Measurements from ENCODE around the gene PCDHGB4. TPM values are rescaled to one million over a fixed set of nuclear protein-coding genes. Genes with fewer than 3 reads are reported as not detected.
"Not testable (repeated sequence)": the region's sequence is repeated elsewhere in the genome, so short reads cannot be mapped to it uniquely, and the experiment has no call there.

Gene PCDHGB4
- total RNA-seq, result under 1 TPM; 0.08 to 0.10 TPM
- 0 to 0.30 reads per million in 2 donors for total RNA-seq

DNA sequence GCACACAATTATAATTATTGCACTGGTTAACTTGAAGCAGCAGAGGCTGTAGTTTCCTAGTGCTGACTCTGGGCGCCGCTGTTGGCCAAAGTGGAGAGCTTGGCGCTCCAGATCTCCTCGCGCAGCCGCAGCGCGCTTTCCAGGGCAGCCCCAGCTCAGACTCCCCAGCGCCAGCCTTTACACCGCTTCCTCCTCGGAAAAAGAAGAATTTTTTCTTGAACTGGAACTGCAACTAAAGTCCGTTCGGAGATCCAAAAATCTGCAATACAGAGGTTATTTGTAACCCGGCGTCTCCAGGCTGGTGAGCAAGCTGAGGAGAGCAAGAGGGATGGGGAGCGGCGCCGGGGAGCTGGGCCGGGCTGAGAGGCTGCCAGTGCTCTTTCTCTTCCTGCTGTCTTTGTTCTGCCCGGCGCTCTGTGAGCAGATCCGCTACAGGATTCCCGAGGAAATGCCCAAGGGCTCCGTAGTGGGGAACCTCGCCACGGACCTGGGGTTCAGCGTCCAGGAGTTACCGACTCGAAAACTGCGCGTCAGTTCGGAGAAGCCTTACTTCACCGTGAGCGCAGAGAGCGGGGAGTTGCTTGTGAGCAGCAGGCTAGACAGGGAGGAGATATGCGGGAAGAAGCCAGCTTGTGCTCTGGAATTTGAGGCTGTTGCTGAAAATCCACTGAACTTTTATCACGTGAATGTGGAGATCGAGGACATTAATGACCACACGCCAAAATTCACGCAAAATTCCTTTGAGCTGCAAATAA, at the start of gene PCDHGB4:
Gene PCDHGB4, plus strand, starts transcription at position 142 of the 755 bp plus-strand sequence. Its CDS starts 187 bp downstream, at position 329.
- not testable (repeated sequence) for H3K4me1 Mint-ChIP-seq; DNase-seq; H3K36me3 Mint-ChIP-seq (ENCODE audit: low read depth); H3K27ac Mint-ChIP-seq
- ATAC-seq, result peak; percentile 75
- H3K9me3 ChIP-seq (ENCODE audit: control insufficient read depth, low read length, poor library complexity, severe bottlenecking), result peaks cover 24% of the 10 kb centered on the region
- H3K4me3 Mint-ChIP-seq, result peak within 1 kb of the TSS; percentile 53
- H3K27me3 Mint-ChIP-seq, result peaks cover 51% of the 10 kb centered on the region

DNA sequence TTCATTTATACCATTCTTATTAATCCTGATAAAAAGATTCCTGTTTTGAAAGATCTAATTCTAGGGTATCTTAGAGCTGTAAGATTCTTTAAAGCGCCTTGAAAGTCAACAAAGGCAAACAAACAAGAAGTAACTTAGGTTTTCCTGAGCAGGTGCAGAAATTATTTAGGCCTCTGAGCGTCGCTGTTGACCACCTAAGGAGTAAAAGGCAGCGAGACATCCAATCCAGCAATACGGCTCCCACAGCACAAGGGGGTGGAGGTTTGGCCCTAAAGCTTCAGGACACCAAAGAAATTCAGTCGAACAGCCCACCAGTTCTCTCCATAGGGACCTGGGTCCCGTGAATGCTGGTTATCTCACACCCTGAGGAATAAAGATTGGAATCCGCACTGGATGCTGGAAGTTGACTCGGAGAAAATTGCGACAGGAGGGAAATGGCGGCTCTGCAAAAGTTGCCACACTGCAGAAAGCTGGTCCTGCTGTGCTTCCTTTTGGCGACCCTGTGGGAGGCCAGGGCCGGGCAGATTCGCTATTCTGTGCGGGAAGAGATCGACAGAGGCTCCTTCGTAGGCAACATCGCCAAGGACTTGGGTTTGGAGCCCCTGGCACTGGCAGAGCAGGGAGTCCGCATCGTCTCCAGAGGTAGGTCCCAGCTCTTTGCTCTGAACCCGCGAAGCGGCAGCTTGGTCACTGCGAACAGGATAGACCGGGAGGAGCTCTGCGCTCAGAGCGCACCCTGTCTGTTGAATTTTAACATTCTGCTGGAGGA, 48.8 kb upstream of the PCDHGB4 start, which contains the start of gene PCDHGA2:
Gene PCDHGA2, plus strand, starts transcription at position 223 of the 769 bp plus-strand sequence.
- DNase-seq, result no peak
- Mint-ChIP-seq H3K4me1 (no peaks in the 10 kb centered on the region), H3K27ac (no peak within 1 kb of the TSS), H3K4me3 (no peak within 1 kb of the TSS), H3K36me3 (ENCODE audit: low read depth) (peaks cover 3% of the 10 kb centered on the region), H3K27me3 (peaks cover 12% of the 10 kb centered on the region)
- peaks cover 22% of the 10 kb centered on the region for H3K9me3 ChIP-seq (ENCODE audit: control insufficient read depth, low read length, poor library complexity, severe bottlenecking)
- ATAC-seq, result no peak

DNA sequence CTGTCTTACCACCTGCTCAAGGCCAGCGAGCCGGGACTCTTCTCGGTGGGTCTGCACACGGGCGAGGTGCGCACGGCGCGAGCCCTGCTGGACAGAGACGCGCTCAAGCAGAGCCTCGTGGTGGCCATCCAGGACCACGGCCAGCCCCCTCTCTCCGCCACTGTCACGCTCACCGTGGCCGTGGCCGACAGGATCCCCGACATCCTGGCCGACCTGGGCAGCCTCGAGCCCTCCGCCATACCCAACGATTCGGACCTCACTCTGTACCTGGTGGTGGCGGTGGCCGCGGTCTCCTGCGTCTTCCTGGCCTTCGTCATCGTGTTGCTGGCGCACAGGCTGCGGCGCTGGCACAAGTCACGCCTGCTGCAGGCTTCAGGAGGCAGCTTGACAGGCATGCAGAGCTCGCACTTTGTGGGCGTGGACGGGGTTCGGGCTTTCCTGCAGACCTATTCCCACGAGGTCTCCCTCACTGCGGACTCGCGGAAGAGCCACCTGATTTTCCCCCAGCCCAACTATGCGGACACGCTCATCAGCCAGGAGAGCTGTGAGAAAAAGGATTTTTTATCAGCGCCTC, 46.6 kb upstream of the PCDHGB4 start:
- H3K4me1 Mint-ChIP-seq, result not testable (repeated sequence)

DNA sequence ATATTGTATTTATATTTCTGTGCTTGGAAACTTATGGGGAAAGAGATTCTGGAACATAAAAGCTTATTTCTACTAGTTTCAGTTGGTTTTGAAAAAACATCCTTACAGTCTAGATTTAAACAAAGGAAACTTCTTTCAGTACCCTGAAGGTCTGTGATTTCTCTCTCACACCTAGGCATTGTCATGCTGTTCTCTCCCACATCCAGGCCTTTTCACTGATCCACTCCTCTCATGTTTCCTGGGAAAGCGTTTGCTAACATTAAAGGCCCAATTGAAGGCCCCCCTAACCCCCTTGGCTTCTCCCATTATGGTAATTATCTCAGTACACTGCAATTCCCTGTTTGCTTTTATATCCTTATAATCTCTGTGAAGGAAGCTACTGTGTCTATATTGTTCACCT, 44.7 kb upstream of the PCDHGB4 start:
- peaks cover 25% of the 10 kb centered on the region for H3K9me3 ChIP-seq (ENCODE audit: control insufficient read depth, low read length, poor library complexity, severe bottlenecking)
- Mint-ChIP-seq H3K4me1 (no peaks in the 10 kb centered on the region), H3K36me3 (ENCODE audit: low read depth) (peaks cover 2% of the 10 kb centered on the region), H3K27ac (no peak overlapping the region), H3K27me3 (peaks cover 11% of the 10 kb centered on the region), H3K4me3 (no peak overlapping the region)
- no peak for ATAC-seq
- no peak for DNase-seq

More for the DNA sequence above, 46.6 kb upstream of the PCDHGB4 start:
- peaks cover 11% of the 10 kb centered on the region for H3K27me3 Mint-ChIP-seq
- H3K27ac Mint-ChIP-seq; H3K36me3 Mint-ChIP-seq (ENCODE audit: low read depth); ATAC-seq; DNase-seq; H3K4me3 Mint-ChIP-seq: not testable (repeated sequence)
- peaks cover 28% of the 10 kb centered on the region for H3K9me3 ChIP-seq (ENCODE audit: control insufficient read depth, low read length, poor library complexity, severe bottlenecking)

DNA sequence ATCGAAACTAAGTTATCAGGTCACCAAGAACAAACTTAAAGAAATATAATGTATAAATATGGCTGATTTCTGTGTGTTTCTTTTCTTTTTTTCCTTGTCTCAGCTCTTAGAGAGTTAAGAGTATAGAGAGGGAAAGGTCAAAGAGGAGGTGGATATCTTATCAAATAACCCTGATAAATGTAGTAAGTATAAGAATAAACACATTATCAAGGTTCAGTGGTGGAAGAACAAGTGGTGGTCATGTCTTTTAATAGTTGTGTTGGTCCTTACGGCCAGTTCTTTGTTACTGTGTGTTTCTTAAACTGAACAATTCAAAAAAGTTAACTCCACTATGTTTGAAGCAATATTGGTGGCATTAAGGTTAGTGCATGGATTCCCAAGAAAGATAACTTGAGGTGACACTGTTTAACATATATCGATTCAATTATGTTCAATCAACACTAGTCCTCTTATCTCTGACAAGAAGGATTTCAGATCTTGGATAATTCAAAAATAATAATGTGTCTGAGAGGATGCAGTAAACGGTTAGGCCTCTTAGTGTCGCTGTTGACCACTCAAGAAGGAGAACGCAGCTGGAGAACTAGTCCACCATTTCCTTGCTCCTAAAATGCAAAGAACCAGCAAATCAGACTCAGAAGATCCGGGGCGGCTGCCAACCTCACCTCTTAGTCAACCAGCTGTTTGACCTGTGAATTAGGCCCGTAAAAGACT, 44.1 kb upstream of the PCDHGB4 start, which contains the start of gene PCDHGA3:
Gene PCDHGA3, plus strand, starts transcription at position 588 of the 711 bp plus-strand sequence. CDS start 205 bp downstream, outside the sequence.
- H3K27me3 Mint-ChIP-seq, result peaks cover 9% of the 10 kb centered on the region
- H3K4me3 Mint-ChIP-seq, result peak within 1 kb of the TSS; percentile 58
- no peaks in the 10 kb centered on the region for H3K4me1 Mint-ChIP-seq
- ATAC-seq (no peak), DNase-seq (no peak)
- H3K36me3 Mint-ChIP-seq (ENCODE audit: low read depth), result peaks cover 2% of the 10 kb centered on the region
- no peak within 1 kb of the TSS for H3K27ac Mint-ChIP-seq
- H3K9me3 ChIP-seq (ENCODE audit: control insufficient read depth, low read length, poor library complexity, severe bottlenecking), result peaks cover 25% of the 10 kb centered on the region

DNA sequence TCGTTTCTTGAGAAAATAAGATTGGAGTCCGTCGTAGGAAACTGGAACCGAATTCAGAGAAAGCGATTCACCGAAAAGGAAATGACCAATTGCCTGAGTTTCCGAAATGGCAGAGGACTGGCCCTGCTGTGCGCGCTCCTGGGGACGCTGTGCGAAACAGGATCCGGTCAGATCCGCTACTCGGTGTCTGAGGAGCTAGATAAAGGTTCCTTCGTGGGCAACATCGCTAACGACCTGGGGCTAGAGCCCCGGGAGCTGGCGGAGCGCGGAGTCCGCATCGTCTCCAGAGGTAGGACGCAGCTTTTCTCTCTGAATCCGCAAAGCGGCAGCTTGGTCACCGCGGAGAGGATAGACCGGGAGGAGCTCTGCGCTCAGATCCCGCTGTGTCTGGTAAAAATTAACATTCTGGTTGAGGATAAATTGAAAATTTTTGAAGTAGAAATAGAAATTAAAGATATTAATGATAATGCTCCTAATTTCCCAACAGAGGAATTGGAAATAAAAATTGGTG, 43.5 kb upstream of the PCDHGB4 start:
- H3K27me3 Mint-ChIP-seq, result peaks cover 4% of the 10 kb centered on the region
- no peaks in the 10 kb centered on the region for H3K4me1 Mint-ChIP-seq
- DNase-seq (no peak), ATAC-seq (no peak)
- peaks cover 2% of the 10 kb centered on the region for H3K36me3 Mint-ChIP-seq (ENCODE audit: low read depth)
- peak overlapping the region; percentile 58 for H3K4me3 Mint-ChIP-seq
- no peak overlapping the region for H3K27ac Mint-ChIP-seq
- peaks cover 19% of the 10 kb centered on the region for H3K9me3 ChIP-seq (ENCODE audit: control insufficient read depth, low read length, poor library complexity, severe bottlenecking)

DNA sequence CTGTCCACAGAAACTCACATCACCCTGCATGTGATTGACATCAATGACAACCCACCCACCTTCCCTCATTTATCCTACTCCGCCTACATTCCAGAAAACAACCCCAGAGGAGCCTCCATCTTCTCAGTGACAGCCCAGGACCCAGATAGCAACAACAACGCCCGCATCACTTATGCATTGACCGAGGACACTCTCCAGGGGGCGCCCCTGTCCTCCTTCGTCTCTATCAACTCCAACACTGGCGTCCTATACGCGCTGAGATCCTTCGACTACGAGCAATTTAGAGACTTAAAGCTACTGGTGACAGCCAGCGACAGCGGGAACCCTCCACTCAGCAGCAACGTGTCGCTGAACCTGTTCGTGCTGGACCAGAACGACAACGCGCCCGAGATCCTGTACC, 42.2 kb upstream of the PCDHGB4 start:
- peaks cover 9% of the 10 kb centered on the region for H3K9me3 ChIP-seq (ENCODE audit: control insufficient read depth, low read length, poor library complexity, severe bottlenecking)
- Mint-ChIP-seq H3K4me1 (no peaks in the 10 kb centered on the region), H3K27ac (no peak overlapping the region), H3K36me3 (ENCODE audit: low read depth) (peaks cover 2% of the 10 kb centered on the region), H3K27me3 (peaks cover 10% of the 10 kb centered on the region), H3K4me3 (no peak overlapping the region)
- DNase-seq, result no peak
- no peak for ATAC-seq

DNA sequence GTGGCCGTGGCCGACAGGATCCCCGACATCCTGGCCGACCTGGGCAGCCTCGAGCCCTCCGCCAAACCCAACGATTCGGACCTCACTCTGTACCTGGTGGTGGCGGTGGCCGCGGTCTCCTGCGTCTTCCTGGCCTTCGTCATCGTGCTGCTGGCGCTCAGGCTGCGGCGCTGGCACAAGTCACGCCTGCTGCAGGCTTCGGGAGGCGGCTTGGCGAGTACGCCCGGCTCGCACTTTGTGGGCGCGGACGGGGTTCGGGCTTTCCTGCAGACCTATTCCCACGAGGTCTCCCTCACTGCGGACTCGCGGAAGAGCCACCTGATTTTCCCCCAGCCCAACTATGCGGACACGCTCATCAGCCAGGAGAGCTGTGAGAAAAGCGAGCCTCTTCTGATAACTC, 41.5 kb upstream of the PCDHGB4 start:
- peaks cover 13% of the 10 kb centered on the region for H3K9me3 ChIP-seq (ENCODE audit: control insufficient read depth, low read length, poor library complexity, severe bottlenecking)
- H3K27me3 Mint-ChIP-seq, result peaks cover 10% of the 10 kb centered on the region
- H3K4me3 Mint-ChIP-seq; H3K27ac Mint-ChIP-seq; H3K4me1 Mint-ChIP-seq; H3K36me3 Mint-ChIP-seq (ENCODE audit: low read depth); ATAC-seq; DNase-seq: not testable (repeated sequence)

DNA sequence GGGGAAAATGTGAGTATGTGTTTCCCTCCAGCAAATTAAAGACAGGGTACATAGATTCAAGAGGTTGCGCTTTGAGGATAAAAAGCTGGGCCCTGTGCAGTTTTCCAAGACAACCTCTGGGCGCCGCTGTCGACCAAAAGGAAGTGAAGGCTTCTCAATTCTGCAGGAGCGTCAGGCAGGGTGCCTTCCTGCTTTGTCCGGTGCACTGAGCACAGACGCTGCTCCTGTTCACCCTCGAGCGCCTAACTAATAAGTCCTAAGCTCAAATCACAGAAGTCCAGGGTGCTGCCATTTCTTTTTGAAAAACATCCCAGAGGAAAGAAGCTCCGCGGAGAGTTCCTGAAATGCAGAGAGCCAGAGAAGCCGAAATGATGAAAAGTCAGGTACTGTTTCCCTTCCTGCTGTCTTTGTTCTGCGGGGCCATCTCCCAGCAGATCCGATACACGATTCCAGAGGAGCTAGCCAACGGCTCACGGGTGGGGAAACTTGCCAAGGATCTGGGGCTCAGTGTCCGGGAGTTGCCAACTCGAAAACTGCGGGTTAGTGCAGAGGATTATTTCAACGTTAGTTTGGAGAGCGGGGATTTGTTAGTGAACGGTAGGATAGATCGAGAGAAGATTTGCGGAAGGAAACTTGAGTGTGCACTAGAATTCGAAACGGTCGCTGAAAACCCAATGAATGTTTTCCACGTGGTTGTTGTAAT, 37.4 kb upstream of the PCDHGB4 start, which contains the start of gene PCDHGB1:
Gene PCDHGB1, plus strand, starts transcription at position 183 of the 703 bp plus-strand sequence. Its CDS starts 162 bp downstream, at position 345.
- no peak within 1 kb of the TSS for H3K4me3 Mint-ChIP-seq
- H3K4me1 Mint-ChIP-seq, result no peaks in the 10 kb centered on the region
- H3K27me3 Mint-ChIP-seq, result peaks cover 27% of the 10 kb centered on the region
- ATAC-seq (no peak), DNase-seq (no peak)
- H3K36me3 Mint-ChIP-seq (ENCODE audit: low read depth), result no peaks in the 10 kb centered on the region
- no peak within 1 kb of the TSS for H3K27ac Mint-ChIP-seq
- peaks cover 7% of the 10 kb centered on the region for H3K9me3 ChIP-seq (ENCODE audit: control insufficient read depth, low read length, poor library complexity, severe bottlenecking)

DNA sequence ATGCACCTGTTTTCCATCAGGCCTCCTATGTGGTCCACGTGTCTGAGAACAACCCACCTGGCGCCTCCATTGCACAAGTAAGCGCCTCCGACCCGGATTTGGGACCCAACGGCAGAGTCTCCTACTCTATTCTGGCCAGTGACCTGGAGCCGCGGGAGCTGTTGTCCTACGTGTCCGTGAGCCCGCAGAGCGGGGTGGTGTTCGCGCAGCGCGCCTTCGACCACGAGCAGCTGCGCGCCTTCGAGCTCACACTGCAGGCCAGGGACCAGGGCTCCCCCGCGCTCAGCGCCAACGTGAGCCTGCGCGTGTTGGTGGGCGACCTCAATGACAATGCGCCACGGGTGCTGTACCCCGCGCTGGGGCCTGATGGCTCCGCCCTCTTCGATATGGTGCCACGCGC, 35.9 kb upstream of the PCDHGB4 start:
- ATAC-seq (no peak), DNase-seq (no peak)
- Mint-ChIP-seq H3K4me3 (no peak overlapping the region), H3K27me3 (peaks cover 36% of the 10 kb centered on the region), H3K36me3 (ENCODE audit: low read depth) (no peaks in the 10 kb centered on the region), H3K27ac (no peak overlapping the region), H3K4me1 (no peaks in the 10 kb centered on the region)
- peaks cover 4% of the 10 kb centered on the region for H3K9me3 ChIP-seq (ENCODE audit: control insufficient read depth, low read length, poor library complexity, severe bottlenecking)

DNA sequence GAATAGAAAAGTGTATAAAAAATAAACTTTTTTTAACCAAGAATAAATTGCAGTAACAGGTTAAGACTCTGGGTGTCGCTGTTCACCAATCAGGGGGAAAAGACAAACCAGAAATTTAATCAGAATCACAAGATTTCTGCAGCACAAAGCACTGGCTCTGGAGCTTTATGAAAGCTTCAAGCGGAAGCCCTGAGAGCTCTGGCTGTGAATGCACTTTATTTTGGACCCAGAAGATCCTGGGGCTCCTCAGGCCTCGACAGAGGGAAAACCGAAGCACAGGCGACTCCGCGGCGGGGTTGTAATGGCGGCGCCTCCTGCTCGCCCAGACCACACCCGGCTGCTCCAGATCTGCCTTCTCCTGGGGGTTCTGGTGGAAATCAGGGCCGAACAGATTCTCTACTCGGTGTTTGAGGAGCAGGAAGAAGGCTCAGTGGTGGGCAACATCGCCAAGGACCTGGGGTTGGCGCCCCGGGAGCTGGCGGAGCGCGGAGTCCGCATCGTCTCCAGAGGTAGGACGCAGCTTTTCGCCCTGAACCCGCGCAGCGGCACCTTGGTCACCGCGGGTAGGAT, 32.5 kb upstream of the PCDHGB4 start, which contains the start of gene PCDHGA4:
Gene PCDHGA4, plus strand, starts transcription at position 122 of the 570 bp plus-strand sequence. Its CDS starts 87 bp downstream, at position 209.
- H3K9me3 ChIP-seq (ENCODE audit: control insufficient read depth, low read length, poor library complexity, severe bottlenecking), result peaks cover 4% of the 10 kb centered on the region
- peaks cover 40% of the 10 kb centered on the region for H3K27me3 Mint-ChIP-seq
- H3K36me3 Mint-ChIP-seq (ENCODE audit: low read depth), result peaks cover 2% of the 10 kb centered on the region
- H3K4me1 Mint-ChIP-seq, result no peaks in the 10 kb centered on the region
- H3K4me3 Mint-ChIP-seq, result peak within 1 kb of the TSS; percentile 7
- ATAC-seq, result no peak
- no peak for DNase-seq
- H3K27ac Mint-ChIP-seq, result no peak within 1 kb of the TSS
